Gastrocnemius medialis (tissue), 4 donors: ENCODE results near the gene CC2D2A. TPM values are rescaled to one million over a fixed set of nuclear protein-coding genes. Genes with fewer than 3 reads are reported as not detected.

Experiments
- ATAC-seq, 2 donors: fragments of 150-250 bp; one replicate each; pipeline ENCODE4 v1.9.1; 2016
- DNase-seq, 2 donors: peaks; one replicate each; pipeline ENCODE4 v3.0.0-alpha.2; 2019
- H3K27ac ChIP-seq, 4 donors: fragments of 200-600 bp; sonication (generic); 1 replicate in 1 of 4; 2 replicates in 3 of 4; pipeline ENCODE4 v1.5.1; 2016 to 2018; ENCODE audit warnings: mild to moderate bottlenecking in 2 of 4, moderate library complexity in 1 of 4
- H3K27me3 ChIP-seq, 3 donors: fragments of 200-600 bp; sonication (generic) in 2 of 3; 1 replicate in 1 of 3; 2 replicates in 2 of 3; pipeline versions ENCODE4 v1.5.1 to v1.6.0; 2016 to 2019; ENCODE audit warnings: mild to moderate bottlenecking in 1 of 3, moderate library complexity in 1 of 3
- H3K36me3 ChIP-seq, 2 donors: fragments of 200-600 bp; sonication (generic) in 1 of 2; one replicate each; pipeline ENCODE4 v1.5.1; 2017 to 2018
- H3K4me1 ChIP-seq, 2 donors: fragments of 200-600 bp; sonication (generic) in 1 of 2; one replicate each; pipeline ENCODE4 v1.5.1; 2016 to 2017; ENCODE audit warnings: mild to moderate bottlenecking in 2 of 2
- H3K4me3 ChIP-seq, 4 donors: fragments of 200-600 bp; sonication (generic) in 3 of 4; 1 replicate in 1 of 4; 2 replicates in 3 of 4; pipeline ENCODE4 v1.5.1; 2016 to 2019; ENCODE audit warnings: mild to moderate bottlenecking in 2 of 4
- H3K9me3 ChIP-seq, 3 donors: fragments of 200-600 bp; sonication (generic) in 2 of 3; 1 replicate in 1 of 3; 2 replicates in 2 of 3; pipeline ENCODE4 v1.5.1; 2016 to 2019
- POLR2A ChIP-seq, 2 donors: fragments of 450-650 bp; IDR thresholded peaks; one replicate each; pipeline ENCODE4 v1.6.1; 2017; ENCODE audit warnings: antibody characterized with exemption in 2 of 2, mild to moderate bottlenecking in 2 of 2, moderate library complexity in 2 of 2
- in situ Hi-C, 4 donors: fragments of 200-750 bp; cut with MboI; loops; one replicate each; pipeline versions ENCODE4 v1.15.0 to v1.8.0; 2017; ENCODE audit warnings: low sequenced_read_pairs in 4 of 4
- intact Hi-C: fragments of 100-400 bp; cut with DNase I; formaldehyde crosslinking; loops from one replicate; pipeline ENCODE4 v1.15.1; 2023; ENCODE audit warnings: low total_unique reads
- total RNA-seq, 4 donors: library from RNA; depleted of rRNA; stranded (reverse); fragments of >200 nt; gene quantifications; one replicate each; pipeline versions ENCODE4 v1.1.0 to v1.2.3, GENCODE V29; 2016
- TF ChIP-seq, protein P1 (sequence below), 5 experiments: fragments of 450-650 bp in 3 of 5; fragments of 200-600 bp in 2 of 5; sonication (generic) in 2 of 5; IDR thresholded peaks in 4 of 5; conservative IDR thresholded peaks in 1 of 5; 1 replicate in 4 of 5; 2 replicates in 1 of 5; pipeline ENCODE4 v1.5.1; 2016 to 2019; ENCODE audit warnings: antibody characterized with exemption in 5 of 5, mild to moderate bottlenecking in 3 of 5, moderate library complexity in 3 of 5

Gene CC2D2A
- total RNA-seq, 4 donors from 2014 or later, result 1.1 to 4.0 (median 2.9) TPM

DNA sequence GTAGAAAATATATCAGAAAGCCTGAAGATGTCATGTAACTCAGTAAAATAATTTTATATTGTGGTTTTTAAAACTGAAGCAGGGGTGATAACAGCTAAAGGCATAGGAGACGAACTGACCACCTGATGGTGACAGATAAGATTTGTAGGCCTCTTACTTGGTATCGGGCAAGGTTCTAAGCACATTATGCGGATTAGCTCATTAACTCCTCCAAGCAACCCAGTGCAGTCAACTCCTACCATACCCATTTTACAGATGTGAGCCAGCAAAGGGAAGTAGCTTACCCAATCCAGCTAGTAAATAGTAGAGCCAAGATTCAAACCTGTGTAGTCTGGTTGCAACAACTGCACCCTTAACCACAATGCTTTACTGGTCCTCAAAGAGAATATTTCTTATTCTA is 62.1 kb downstream of the CC2D2A start:
- in situ Hi-C loops (no loop called here), intact Hi-C loops (no loop called here)
- Histone ChIP-seq H3K27me3 (no peaks in the 10 kb centered on the region), H3K36me3 (no peaks in the 10 kb centered on the region), H3K27ac (no peak overlapping the region), H3K4me3 (no peak overlapping the region), H3K4me1 (peaks cover 1 to 4% of the 10 kb centered on the region in 2 donors), H3K9me3 (no peaks in the 10 kb centered on the region)
- ATAC-seq, result no peak
- DNase-seq, result no peak
- TF ChIP-seq, protein P1, sequence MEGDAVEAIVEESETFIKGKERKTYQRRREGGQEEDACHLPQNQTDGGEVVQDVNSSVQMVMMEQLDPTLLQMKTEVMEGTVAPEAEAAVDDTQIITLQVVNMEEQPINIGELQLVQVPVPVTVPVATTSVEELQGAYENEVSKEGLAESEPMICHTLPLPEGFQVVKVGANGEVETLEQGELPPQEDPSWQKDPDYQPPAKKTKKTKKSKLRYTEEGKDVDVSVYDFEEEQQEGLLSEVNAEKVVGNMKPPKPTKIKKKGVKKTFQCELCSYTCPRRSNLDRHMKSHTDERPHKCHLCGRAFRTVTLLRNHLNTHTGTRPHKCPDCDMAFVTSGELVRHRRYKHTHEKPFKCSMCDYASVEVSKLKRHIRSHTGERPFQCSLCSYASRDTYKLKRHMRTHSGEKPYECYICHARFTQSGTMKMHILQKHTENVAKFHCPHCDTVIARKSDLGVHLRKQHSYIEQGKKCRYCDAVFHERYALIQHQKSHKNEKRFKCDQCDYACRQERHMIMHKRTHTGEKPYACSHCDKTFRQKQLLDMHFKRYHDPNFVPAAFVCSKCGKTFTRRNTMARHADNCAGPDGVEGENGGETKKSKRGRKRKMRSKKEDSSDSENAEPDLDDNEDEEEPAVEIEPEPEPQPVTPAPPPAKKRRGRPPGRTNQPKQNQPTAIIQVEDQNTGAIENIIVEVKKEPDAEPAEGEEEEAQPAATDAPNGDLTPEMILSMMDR (IDR thresholded peaks at IDR 0.05 in 4 of 5, conservative IDR thresholded peaks at IDR 0.05 in 1 of 5), result no peak
- no peak for TF ChIP-seq POLR2A (IDR thresholded peaks at IDR 0.05)

DNA sequence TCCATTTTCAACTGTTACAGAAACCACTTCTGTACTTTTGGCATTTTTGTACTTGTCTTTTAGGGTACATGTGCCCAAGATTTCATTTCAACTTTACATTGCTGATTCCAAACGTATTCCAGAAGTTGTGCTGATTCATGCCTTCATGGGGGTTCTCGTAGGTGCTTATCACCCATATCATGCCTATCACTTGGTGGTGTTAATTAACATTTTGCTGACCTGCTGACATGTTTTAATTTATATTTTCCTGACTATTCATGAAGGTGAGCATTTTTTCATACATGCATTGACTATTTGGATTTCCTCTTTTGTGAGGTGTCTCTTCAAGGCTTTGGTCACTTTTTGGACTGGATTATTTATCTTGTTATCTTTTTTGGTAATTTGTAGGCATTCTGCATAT is 64.1 kb downstream of the CC2D2A start:
- Histone ChIP-seq H3K27ac (no peak overlapping the region), H3K4me3 (no peak overlapping the region), H3K36me3 (no peaks in the 10 kb centered on the region), H3K4me1 (peaks cover 6 to 12% of the 10 kb centered on the region in 2 donors), H3K9me3 (no peaks in the 10 kb centered on the region), H3K27me3 (no peaks in the 10 kb centered on the region)
- ATAC-seq (no peak), DNase-seq (no peak)
- intact Hi-C loops, result no loop called here
- in situ Hi-C loops, result no loop called here
- TF ChIP-seq POLR2A (IDR thresholded peaks at IDR 0.05), result no peak

DNA sequence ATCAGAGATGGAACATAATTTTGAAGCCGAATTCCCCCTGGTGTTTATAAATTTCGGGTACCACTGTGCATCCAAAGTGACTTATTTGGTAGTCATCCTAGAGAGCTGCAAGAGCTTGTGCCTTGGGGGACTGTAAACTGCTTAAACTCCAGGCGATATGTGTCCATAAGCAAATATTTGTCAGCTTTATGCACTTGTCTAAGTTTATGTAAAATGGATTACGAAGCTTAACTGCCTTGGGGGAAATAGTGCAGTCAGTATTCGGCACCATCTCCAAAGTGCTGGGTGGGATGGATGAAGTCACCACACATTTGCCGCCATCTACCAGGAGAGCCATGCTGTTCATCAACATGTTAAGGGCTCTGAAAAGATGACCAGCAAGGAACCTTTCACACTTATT is 65.9 kb downstream of the CC2D2A start:
- in situ Hi-C loops (no loop called here), intact Hi-C loops (no loop called here)
- no peaks in the 10 kb centered on the region for H3K27me3 ChIP-seq
- peaks cover 6 to 12% of the 10 kb centered on the region in 2 donors for H3K4me1 ChIP-seq
- no peak overlapping the region for H3K4me3 ChIP-seq
- no peak for ATAC-seq
- H3K36me3 ChIP-seq, result no peaks in the 10 kb centered on the region
- no peak overlapping the region for H3K27ac ChIP-seq
- TF ChIP-seq POLR2A (IDR thresholded peaks at IDR 0.05), result no peak
- TF ChIP-seq, protein P1 (IDR thresholded peaks at IDR 0.05 in 4 of 5, conservative IDR thresholded peaks at IDR 0.05 in 1 of 5), result no peak
- H3K9me3 ChIP-seq, result no peaks in the 10 kb centered on the region
- no peak for DNase-seq

DNA sequence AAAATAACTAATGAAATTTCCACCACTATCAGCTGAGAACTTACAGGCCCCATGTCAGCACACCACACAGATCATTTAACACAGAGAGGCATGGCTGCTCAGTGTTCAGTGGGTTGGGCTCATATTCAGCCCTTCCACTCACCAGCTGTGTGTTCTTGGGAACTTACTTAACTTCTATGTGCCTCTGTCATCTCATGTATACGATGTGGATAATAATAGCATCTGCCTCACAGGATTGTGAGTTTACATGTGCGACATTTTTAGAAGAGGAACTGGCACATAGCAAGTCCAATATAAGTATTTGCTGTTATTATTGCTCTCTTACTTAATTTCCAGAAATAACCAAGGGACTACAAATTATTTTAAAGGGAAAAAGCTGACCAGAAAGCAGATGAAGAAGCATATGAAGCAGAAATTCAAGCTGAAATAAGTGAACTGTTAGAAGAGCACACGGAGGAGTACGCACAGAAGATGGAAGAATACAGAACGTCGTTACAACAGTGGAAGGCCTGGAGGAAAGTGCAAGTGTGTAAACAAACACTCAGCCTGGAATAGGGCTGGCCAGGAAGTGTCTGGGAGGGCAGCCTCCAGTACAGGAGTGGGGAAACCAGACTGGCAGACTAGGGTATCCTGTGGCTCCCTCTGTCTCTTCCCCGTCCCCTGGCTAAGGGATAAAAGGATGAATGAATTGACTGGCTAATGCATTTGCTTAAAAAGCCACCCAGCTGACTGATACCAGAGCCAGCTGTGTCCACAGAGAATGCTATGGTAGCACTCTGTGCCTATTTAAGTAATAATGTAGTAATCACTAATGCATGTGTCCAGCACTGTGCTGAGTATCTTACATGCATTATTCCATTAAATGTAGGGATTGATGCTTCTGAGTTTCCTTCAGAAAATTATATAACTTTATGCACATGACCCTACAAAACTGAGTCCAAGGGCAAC is 67.1 kb downstream of the CC2D2A start:
- H3K9me3 ChIP-seq, result no peaks in the 10 kb centered on the region
- H3K27me3 ChIP-seq, result no peaks in the 10 kb centered on the region
- no peaks in the 10 kb centered on the region for H3K36me3 ChIP-seq
- H3K27ac ChIP-seq, result peak overlapping the region; percentile 60 to 71 (median 66)
- peaks cover 6 to 12% of the 10 kb centered on the region in 2 donors for H3K4me1 ChIP-seq
- TF ChIP-seq POLR2A (IDR thresholded peaks at IDR 0.05), result no peak
- intact Hi-C loops (no loop called here), in situ Hi-C loops (no loop called here)
- H3K4me3 ChIP-seq, result no peak overlapping the region
- ATAC-seq (peak; percentile 79 to 80), DNase-seq (no peak)

DNA sequence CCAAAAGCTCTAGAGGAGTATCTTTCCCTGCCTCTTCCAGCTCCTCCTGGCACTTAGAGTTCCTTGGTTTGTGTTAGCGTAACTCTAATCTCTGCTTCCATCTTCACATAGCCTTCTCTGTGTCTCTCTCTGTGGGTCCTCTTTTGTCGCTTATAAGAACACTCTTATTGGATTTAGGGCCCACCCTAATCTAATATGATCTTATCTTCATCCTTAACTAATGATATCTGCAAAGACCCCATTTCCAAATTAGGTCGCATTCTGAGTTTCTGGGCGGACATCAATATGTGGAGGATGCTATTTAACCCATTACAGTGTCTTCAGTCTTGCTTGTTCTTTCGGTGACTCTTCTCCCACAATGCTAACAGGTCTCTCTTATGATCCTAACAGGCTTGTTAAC is 72.3 kb downstream of the CC2D2A start:
- ATAC-seq, result no peak
- in situ Hi-C loops, result no loop called here
- intact Hi-C loops, result no loop called here
- no peak overlapping the region for H3K27ac ChIP-seq
- no peaks in the 10 kb centered on the region for H3K36me3 ChIP-seq
- H3K4me3 ChIP-seq, result no peak overlapping the region
- H3K4me1 ChIP-seq, result peaks cover 3 to 7% of the 10 kb centered on the region in 2 donors
- DNase-seq, result no peak
- no peaks in the 10 kb centered on the region for H3K9me3 ChIP-seq
- no peaks in the 10 kb centered on the region for H3K27me3 ChIP-seq
- TF ChIP-seq, protein P1 (IDR thresholded peaks at IDR 0.05 in 4 of 5, conservative IDR thresholded peaks at IDR 0.05 in 1 of 5), result no peak
- TF ChIP-seq POLR2A (IDR thresholded peaks at IDR 0.05), result no peak
